Measurements from ENCODE around the gene CDH24.

Gene CDH24

DNA sequence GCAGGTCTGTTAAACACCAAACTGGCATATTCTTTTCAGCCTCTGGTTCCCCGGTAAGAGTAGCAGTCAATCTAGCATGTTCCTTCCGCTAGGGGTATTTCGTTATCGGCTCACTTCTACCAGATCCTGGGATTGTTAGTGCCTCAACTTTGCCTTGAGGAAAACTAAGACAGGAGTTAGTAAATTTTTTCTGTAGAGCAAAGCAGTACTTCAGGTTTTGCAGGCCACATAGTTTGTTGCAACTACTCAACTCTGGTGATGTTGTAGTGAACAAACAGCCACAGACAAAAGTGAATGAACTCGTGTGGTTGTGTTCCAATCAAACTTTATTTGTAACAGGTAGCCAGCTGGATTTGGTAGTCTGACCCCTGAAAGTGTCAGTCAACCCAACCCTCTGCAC lies 6.3 kb upstream of the CDH24 start:
- in situ Hi-C loops (cut with MboI; ENCODE audit: low sequenced_read_pairs), result no loop called here

GRCh38 chr14:23062002-23062401 lies 4.7 kb upstream of the CDH24 start:
- in situ Hi-C loops (cut with MboI; ENCODE audit: low sequenced_read_pairs), result no loop called here

GRCh38 chr14:23060536-23061260 lies 3.4 kb upstream of the CDH24 start:
- in situ Hi-C loops (cut with MboI; ENCODE audit: low sequenced_read_pairs), result no loop called here

GRCh38 chr14:23058654-23059504 lies 1.6 kb upstream of the CDH24 start:
- in situ Hi-C loops (cut with MboI; ENCODE audit: low sequenced_read_pairs), result loop anchor here (10.0 kb wide), 1 partner anchor 64 kb away; no protein-coding TSS in a partner anchor

DNA sequence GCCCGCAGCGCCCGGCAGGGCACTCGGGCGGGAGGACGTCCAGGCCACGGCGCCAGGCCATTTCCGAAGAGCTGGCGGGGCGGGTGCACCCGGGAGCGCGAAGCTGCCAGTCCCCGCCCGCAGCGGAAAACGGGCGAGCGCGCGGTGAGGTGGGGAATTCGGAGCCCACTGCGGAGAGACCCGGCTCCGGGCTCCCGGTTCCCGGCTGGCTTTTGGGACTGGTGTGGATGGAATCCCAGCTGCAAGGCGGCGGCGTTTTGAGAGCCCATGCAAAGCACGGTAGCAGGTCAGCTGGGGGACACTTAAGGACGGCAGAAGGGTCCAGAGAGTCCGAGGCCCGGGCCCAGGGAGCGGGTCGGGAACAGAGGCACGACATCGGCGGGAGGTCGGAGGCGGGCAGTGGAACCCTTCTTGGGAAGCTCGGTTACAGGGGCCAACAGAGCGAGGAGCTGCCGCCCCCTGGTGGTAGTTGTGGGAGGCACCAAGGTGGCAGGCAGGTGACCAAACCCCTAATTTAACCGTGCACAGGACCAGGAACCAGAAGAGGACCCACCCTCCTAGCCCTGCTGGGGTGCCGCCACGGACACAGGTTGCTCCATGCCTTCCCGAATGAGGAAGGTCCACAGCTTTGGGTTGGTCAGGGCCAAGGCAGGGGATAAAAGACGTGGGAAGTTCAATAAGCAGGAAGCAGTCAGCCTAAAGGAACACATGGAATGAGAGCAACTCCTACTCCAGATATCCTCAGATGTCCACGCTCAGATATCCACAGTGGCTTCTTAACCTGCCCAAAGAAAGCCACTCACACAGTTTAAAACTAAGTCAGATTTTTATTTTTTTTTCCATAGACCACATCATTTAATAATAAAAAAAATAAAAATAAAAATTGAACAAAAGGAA lies 685 bp upstream of the CDH24 start:
- in situ Hi-C loops (cut with MboI; ENCODE audit: low sequenced_read_pairs), result loop anchor here (10.0 kb wide), 1 partner anchor 63 kb away; no protein-coding TSS in a partner anchor

DNA sequence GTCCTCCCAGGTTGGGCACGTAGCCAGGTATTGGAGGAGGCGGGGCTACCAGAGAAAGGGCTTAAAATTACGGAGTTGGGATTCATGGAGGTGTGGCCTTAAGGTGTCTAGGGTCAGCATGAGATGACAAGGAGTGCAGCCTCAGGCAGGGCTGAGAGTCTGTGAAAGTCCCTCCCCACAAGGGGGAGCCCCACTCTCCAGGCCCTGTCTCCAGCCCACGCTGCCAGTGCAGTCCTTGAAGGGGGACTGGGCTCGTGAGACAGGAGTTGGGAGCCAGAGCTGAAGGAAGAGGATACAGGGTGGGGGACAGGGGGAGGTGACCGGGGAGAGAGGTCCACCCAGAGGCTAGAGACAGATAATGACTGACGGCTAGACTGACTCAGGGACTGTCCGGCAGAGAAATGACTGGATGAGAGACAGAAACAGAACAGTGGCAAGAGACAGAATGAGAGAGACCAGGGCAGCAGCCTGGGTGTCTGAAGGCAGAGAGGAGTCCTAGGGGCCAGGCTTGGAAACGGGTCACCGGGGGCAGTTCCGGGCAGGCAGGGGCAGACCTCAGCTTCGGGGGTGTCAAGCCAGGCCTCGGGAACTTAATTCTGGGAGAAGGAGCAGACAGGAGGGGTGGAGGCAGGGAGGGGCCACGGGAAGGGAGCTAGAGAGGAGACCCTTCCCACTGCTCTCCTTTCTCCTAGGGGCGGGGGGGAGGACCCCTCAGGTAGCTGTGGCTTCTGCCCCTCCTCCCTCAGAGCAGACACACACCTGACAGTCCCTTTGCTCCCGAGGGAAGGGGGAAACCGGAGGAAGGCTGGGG lies 970 bp downstream of the CDH24 start:
- in situ Hi-C loops (cut with MboI; ENCODE audit: low sequenced_read_pairs), result loop anchor here (10.0 kb wide), 1 partner anchor 62 kb away; no protein-coding TSS in a partner anchor

- in situ Hi-C loops (cut with MboI; ENCODE audit: low sequenced_read_pairs), result loop anchor here (10.0 kb wide), 1 partner anchor 61 kb away; no protein-coding TSS in a partner anchor
Observed at GRCh38 chr14:23055621-23056144, 1.6 kb downstream of the CDH24 start.

DNA sequence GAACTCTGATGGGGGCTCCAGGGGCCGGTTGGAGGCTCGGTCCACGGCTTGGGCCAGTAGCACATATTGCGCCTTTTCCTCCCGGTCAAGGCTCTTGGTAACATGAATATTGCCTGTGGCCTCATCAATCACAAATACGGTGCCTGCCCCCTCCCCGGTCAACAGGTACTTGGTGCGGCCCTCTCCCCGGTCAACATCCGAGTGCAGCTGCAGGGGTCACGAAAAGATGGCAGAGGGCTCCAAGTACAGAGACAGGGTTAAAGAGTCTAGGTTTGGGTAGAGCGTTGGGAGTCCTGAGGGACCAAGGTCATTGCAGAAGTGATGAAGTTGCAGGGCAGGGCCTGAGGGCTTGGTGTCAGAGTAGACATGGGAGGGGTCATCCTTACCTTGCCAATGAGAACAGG lies 2.2 kb downstream of the CDH24 start:
- in situ Hi-C loops (cut with MboI; ENCODE audit: low sequenced_read_pairs), result loop anchor here (10.0 kb wide), 1 partner anchor 60 kb away; no protein-coding TSS in a partner anchor

DNA sequence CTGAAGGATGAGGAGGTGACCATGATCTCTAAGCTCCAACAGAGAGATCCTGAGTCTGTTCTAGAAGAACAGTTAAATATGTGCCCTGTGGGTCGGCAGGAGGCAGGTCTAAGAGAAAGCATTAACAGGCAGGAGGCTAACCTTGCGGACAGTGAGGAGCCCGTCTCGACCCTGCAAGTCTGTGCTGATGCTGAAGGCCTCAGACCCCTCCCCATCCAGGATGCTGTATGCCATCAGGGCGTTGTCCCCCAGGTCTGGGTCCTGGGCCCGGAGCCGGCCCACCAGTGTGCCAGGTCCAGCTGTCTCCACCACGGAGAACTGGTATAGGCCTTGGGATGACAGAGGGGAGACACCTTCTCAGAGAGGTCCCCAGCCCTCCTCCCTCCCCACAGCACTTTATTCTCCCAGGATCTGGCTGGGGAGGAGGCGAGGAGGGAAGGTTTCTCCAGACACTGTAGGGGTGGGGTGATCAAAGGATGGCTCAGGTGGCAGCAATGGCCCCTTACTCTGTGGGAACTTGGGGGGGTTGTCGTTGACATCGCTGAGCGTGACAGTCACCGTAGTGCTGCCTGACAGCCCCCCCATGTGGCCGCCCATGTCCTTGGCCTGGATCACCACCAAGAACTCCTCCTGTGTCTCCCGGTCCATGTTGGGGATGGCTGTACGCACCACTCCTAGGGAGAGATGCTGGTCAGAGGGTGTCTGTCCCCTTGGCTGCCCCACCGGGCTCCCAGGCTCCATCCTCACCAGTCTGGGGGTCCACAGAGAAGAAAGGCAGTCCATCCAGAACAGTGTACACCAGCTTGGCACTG lies 3.1 kb downstream of the CDH24 start:
- in situ Hi-C loops (cut with MboI; ENCODE audit: low sequenced_read_pairs), result loop anchor here (10.0 kb wide), 1 partner anchor 59 kb away; no protein-coding TSS in a partner anchor

GRCh38 chr14:23053426-23053825 lies 3.9 kb downstream of the CDH24 start:
- in situ Hi-C loops (cut with MboI; ENCODE audit: low sequenced_read_pairs), result loop anchor here (10.0 kb wide), 1 partner anchor 59 kb away; no protein-coding TSS in a partner anchor

GRCh38 chr14:23052671-23053070 lies 4.6 kb downstream of the CDH24 start:
- in situ Hi-C loops (cut with MboI; ENCODE audit: low sequenced_read_pairs), result loop anchor here (10.0 kb wide), 1 partner anchor 58 kb away; no protein-coding TSS in a partner anchor

DNA sequence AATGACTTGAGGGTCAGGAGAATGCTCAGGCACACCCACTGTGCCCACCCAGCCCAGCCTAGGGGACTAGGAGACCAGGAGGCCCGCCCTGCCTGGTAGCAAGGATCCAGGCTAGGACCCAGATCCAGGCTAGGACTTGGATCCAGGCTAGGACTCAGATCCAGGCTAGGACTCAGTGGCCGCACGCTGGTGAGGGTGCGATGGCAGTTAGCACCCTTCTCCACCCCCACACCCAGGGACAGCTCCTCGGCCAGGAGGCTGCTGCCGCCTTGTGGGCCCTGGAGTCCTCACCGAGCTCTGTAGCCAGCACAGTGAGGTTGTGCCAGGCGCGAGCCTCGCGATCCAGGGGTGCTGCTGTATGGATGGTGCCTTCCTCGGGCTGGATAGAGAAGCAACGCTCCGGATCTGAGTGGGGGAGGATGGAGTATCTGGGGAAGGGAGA lies 5.1 kb downstream of the CDH24 start:
- in situ Hi-C loops (cut with MboI; ENCODE audit: low sequenced_read_pairs), result loop anchor here (10.0 kb wide), 1 partner anchor 57 kb away; no protein-coding TSS in a partner anchor

DNA sequence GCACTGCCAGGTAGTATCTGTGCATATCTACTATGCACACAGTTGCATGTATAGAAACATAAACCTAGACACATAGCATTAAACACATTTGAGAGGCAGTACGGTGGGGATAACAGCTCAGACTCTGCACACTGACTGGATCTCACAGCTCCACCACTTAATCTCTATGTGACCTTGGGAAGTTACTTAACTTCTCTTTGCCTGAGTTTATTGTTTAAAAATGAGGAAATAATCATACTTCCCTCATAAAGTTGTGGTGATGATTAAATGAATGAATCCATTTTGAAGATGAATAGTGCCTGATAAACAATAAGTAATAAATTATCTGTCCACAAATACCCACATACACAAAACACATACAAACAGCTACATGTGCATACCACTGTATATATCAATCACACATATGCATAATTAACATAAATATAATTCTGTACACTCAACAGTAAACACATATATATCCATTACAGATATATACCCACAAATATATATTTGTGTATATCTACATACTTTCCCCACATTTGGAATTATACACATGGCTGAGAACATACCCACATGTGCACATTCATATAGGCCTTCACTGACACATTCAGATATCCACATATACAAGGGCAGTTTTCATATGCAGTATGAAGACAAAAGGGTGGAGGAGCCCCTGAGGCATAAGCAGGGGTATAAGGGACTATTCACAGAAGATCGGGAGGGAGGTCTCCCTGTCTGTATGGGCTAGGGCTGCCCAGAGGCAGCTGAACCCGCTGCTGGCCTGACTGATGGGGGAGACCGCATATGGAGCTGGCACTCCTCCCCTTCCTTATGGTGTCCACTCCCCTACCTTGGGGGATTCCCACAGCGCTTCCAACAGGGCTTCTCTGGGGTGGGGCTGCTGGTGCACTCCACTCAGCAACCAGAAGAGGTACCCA lies 5.9 kb downstream of the CDH24 start:
- in situ Hi-C loops (cut with MboI; ENCODE audit: low sequenced_read_pairs), result loop anchor here (10.0 kb wide), 1 partner anchor 57 kb away; no protein-coding TSS in a partner anchor

GRCh38 chr14:23049011-23049410 lies 8.3 kb downstream of the CDH24 start:
- in situ Hi-C loops (cut with MboI; ENCODE audit: low sequenced_read_pairs), result no loop called here

GRCh38 chr14:23047751-23048693 lies 9.3 kb downstream of the CDH24 start:
- in situ Hi-C loops (cut with MboI; ENCODE audit: low sequenced_read_pairs), result no loop called here

GRCh38 chr14:23047034-23047634 lies 10.2 kb downstream of the CDH24 start:
- in situ Hi-C loops (cut with MboI; ENCODE audit: low sequenced_read_pairs), result no loop called here

Measured in HL-60/S4 treated with phorbol 12-myristate 13-acetate at 8.2 ng/mL for 4 days and 3 days (cell line).